Tibial nerve (tissue), 4 donors: ENCODE data around the gene CCL20.

Experiments used
- EP300 ChIP-seq, 2 donors: sonication (generic); formaldehyde crosslinking; IDR thresholded peaks; one replicate each; pipeline ENCODE4 v1.6.1; 2017; ENCODE audit warnings: antibody characterized with exemption in 2 of 2, mild to moderate bottlenecking in 1 of 2
- TF ChIP-seq, protein P1 (sequence below), 5 experiments: fragments of 200-600 bp in 3 of 5; fragments of 450-650 bp in 2 of 5; sonication (generic) in 3 of 5; IDR thresholded peaks; one replicate each; pipeline ENCODE4 v1.5.1; 2016 to 2019; ENCODE audit warnings: antibody characterized with exemption in 5 of 5, mild to moderate bottlenecking in 3 of 5, moderate library complexity in 2 of 5

GRCh38 chr2:227788561-227789018 is 25.1 kb upstream of the CCL20 start:
- TF ChIP-seq, protein P1, sequence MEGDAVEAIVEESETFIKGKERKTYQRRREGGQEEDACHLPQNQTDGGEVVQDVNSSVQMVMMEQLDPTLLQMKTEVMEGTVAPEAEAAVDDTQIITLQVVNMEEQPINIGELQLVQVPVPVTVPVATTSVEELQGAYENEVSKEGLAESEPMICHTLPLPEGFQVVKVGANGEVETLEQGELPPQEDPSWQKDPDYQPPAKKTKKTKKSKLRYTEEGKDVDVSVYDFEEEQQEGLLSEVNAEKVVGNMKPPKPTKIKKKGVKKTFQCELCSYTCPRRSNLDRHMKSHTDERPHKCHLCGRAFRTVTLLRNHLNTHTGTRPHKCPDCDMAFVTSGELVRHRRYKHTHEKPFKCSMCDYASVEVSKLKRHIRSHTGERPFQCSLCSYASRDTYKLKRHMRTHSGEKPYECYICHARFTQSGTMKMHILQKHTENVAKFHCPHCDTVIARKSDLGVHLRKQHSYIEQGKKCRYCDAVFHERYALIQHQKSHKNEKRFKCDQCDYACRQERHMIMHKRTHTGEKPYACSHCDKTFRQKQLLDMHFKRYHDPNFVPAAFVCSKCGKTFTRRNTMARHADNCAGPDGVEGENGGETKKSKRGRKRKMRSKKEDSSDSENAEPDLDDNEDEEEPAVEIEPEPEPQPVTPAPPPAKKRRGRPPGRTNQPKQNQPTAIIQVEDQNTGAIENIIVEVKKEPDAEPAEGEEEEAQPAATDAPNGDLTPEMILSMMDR (IDR thresholded peaks at IDR 0.05), result no peak
- TF ChIP-seq EP300 (IDR thresholded peaks at IDR 0.05), result no peak
